Tibial nerve (tissue), 4 donors: ENCODE measurements around the gene AKT1. TPM values are rescaled to one million over a fixed set of nuclear protein-coding genes. Genes with fewer than 3 reads are reported as not detected.
A peak's percentile ranks its signal among the peaks of the same experiment; 100 is the strongest.
"Not testable (repeated sequence)": the region's sequence is repeated elsewhere in the genome, so short reads cannot be mapped to it uniquely, and the experiment has no call there.

ENCODE experiments used
- DNase-seq, 2 donors: peaks; one replicate each; pipeline ENCODE4 v3.0.0-alpha.2; 2019; ENCODE audit warnings: low spot score in 2 of 2
- H3K27ac ChIP-seq, 4 donors: fragments of 200-600 bp; sonication (generic) in 3 of 4; one replicate each; pipeline ENCODE4 v1.5.1; 2017 to 2019; ENCODE audit warnings: mild to moderate bottlenecking in 1 of 4
- H3K27me3 ChIP-seq, 2 donors: fragments of 200-600 bp; sonication (generic) in 1 of 2; one replicate each; pipeline versions ENCODE4 v1.5.1 to v1.6.0; 2017 to 2019
- H3K36me3 ChIP-seq, 3 donors: fragments of 200-600 bp; sonication (generic); one replicate each; pipeline ENCODE4 v1.5.1; 2018 to 2019
- H3K4me1 ChIP-seq, 4 donors: fragments of 200-600 bp; sonication (generic) in 3 of 4; one replicate each; pipeline ENCODE4 v1.5.1; 2017 to 2019
- H3K4me3 ChIP-seq, 4 donors: fragments of 200-600 bp; sonication (generic) in 3 of 4; one replicate each; pipeline ENCODE4 v1.5.1; 2017 to 2019; ENCODE audit warnings: mild to moderate bottlenecking in 1 of 4, moderate library complexity in 1 of 4
- H3K9me3 ChIP-seq, 4 donors: fragments of 200-600 bp; sonication (generic) in 3 of 4; one replicate each; pipeline ENCODE4 v1.5.1; 2017 to 2019
- CTCF ChIP-seq, 5 experiments: fragments of 200-600 bp in 3 of 5; fragments of 450-650 bp in 2 of 5; sonication (generic) in 3 of 5; IDR thresholded peaks; one replicate each; pipeline ENCODE4 v1.5.1; 2016 to 2019; ENCODE audit warnings: antibody characterized with exemption in 5 of 5, mild to moderate bottlenecking in 3 of 5, moderate library complexity in 2 of 5
- EP300 ChIP-seq, 2 donors: sonication (generic); formaldehyde crosslinking; IDR thresholded peaks; one replicate each; pipeline ENCODE4 v1.6.1; 2017; ENCODE audit warnings: antibody characterized with exemption in 2 of 2, mild to moderate bottlenecking in 1 of 2
- POLR2A ChIP-seq, 2 donors: fragments of 450-650 bp; IDR thresholded peaks; one replicate each; pipeline ENCODE4 v1.6.1; 2017; ENCODE audit warnings: antibody characterized with exemption in 2 of 2, mild to moderate bottlenecking in 2 of 2, moderate library complexity in 2 of 2
- WGBS, 2 donors: methylation state at CpG; one replicate each; pipeline ENCODE4 v1.1.5; 2018; 5-methylcytosine and 5-hydroxymethylcytosine counted together
- total RNA-seq, 4 donors: library from RNA; depleted of rRNA; stranded (reverse); fragments of >200 nt; gene quantifications; one replicate each; pipeline ENCODE4 v1.1.0, GENCODE V29; 2016

The AKT1 gene
- total RNA-seq, 4 donors from 2014 or later: 130 to 199 (median 144) TPM

DNA sequence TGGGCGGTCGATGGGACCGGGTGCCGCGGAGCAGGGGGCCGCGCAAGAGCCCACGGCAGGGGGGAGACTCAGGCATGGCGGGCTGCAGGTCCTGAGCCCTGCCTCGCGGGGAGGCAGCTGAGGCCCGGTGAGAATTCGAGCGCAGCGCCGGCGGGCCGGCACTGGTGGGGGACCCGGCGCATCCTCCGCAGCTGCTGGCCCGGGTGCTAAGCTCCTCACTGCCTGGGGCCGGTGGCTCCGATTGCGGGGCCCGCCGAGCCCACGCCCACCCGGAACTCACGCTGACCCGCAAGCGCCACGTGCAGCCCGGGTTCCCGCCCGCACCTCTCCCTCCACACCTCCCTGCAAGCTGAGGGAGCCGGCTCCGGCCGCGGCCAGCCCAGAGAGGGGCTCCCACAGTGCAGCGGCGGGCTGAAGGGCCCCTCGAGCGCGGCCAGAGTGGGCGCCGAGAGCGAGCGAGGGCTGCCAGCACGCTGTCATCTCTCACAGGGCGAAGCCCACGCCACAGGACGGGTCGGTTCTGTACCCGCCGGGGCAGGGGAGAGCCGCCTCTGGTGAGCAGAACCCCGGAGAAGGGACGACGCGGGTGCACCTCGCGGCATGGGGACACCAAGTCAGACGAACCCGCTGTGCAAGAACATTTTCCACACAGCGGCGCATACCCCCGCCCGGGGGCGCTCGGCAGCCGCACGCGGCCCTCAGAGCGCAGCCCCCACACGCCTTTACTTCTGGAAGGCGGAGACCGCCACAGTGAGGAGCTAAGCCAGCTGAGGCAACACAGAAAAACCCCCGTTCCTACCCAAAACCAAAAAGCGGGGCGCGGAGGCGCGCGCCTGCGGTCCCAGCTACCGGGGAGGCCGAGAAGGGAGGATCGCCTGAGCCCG, 43.8 kb downstream of the AKT1 start:
- H3K27ac ChIP-seq: peak overlapping the region; percentile 86 to 94 (median 92)
- TF ChIP-seq EP300 (IDR thresholded peaks at IDR 0.05) (no peak), POLR2A (IDR thresholded peaks at IDR 0.05) (no peak)

DNA sequence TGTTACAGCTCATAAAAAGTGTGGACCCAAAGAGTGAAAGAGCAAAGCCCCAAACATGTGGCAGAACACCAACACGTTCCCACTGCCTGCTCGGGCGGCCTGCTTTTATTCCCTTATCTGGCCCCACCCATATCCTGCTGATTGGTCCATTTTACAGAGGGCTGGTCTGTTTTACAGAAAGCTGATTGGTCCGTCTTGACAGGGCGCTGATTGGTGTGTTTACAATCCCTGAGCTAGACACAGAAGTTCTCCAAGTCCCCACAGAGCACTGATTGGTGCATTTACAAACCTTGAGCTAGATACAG, 44.8 kb downstream of the AKT1 start:
- WGBS, 2 donors: 86 to 91% methylated on average over 4 to 5 of the region's 5 CpGs
- H3K4me3 ChIP-seq, H3K27ac ChIP-seq, H3K27me3 ChIP-seq, H3K9me3 ChIP-seq, DNase-seq, H3K36me3 ChIP-seq: not testable (repeated sequence)
- H3K4me1 ChIP-seq: peaks cover 0 to 73% (median 36%) of the 10 kb centered on the region in 4 donors

More for the DNA sequence above, 43.8 kb downstream of the AKT1 start:
- WGBS, 2 donors: 78 to 86% methylated on average over 72 to 86 of the region's 90 CpGs
- H3K9me3 ChIP-seq: no peaks in the 10 kb centered on the region
- peaks cover 0 to 18% (median 0%) of the 10 kb centered on the region in 3 donors for H3K36me3 ChIP-seq
- H3K27me3 ChIP-seq: no peaks in the 10 kb centered on the region
- peak overlapping the region; percentile 87 to 100 (median 92) for H3K4me3 ChIP-seq
- DNase-seq: no peak
- H3K4me1 ChIP-seq: peaks cover 0 to 67% (median 28%) of the 10 kb centered on the region in 4 donors

GRCh38 chr14:104750056-104750752, 45.3 kb downstream of the AKT1 start:
- H3K27me3 ChIP-seq: no peaks in the 10 kb centered on the region
- H3K4me1 ChIP-seq: peaks cover 0 to 72% (median 41%) of the 10 kb centered on the region in 4 donors
- H3K27ac ChIP-seq: peak overlapping the region in 1 of 4 donors; percentile 25
- H3K9me3 ChIP-seq: no peaks in the 10 kb centered on the region
- TF ChIP-seq EP300 (IDR thresholded peaks at IDR 0.05): no peak
- TF ChIP-seq POLR2A (IDR thresholded peaks at IDR 0.05): no peak
- TF ChIP-seq CTCF (IDR thresholded peaks at IDR 0.05): no peak
- DNase-seq: no peak
- peaks cover 0 to 2% (median 0%) of the 10 kb centered on the region in 3 donors for H3K36me3 ChIP-seq
- WGBS, 2 donors: 72 to 81% methylated on average over 12 of the region's 12 CpGs
- no peak overlapping the region for H3K4me3 ChIP-seq

DNA sequence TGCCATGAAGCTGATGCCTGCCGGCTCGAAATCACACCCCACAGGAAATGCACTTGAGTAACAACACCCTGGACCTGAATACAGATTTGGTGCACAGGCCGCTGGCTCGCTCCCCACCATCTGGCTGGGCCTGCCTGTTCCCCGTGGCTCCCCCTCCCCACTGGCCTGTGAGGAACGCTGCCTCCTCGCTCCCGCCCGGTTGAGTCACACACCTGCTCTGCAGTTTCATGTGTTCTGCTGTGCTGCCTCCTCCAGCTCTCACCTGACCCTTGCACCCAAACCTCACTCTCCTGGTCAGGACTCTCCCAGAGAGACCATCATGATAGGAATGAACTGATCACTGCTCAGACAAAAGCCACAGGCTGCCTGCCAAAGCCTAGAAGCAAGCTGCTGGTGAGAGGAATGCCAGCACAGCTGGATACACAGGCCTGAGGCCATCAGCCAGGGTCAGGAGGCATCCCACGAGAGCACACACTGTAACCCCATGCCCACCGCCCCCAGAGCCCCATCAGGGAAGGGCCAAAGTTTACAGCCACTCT, 46.4 kb downstream of the AKT1 start:
- Histone ChIP-seq H3K4me3 (no peak overlapping the region), H3K27ac (peak overlapping the region in 2 of 4 donors; percentile 25 to 32), H3K27me3 (no peaks in the 10 kb centered on the region), H3K4me1 (peaks cover 0 to 62% (median 35%) of the 10 kb centered on the region in 4 donors), H3K36me3 (no peaks in the 10 kb centered on the region), H3K9me3 (no peaks in the 10 kb centered on the region)
- peak; percentile 44 to 52 for DNase-seq
- TF ChIP-seq POLR2A (IDR thresholded peaks at IDR 0.05) (no peak), EP300 (IDR thresholded peaks at IDR 0.05) (peak in 1 of 2 donors; percentile 38), CTCF (IDR thresholded peaks at IDR 0.05) (no peak)
- WGBS, 2 donors: 53 to 57% methylated on average over 9 to 11 of the region's 11 CpGs

- Histone ChIP-seq H3K27ac (peak overlapping the region; percentile 14 to 88 (median 74)), H3K4me3 (no peak overlapping the region), H3K9me3 (no peaks in the 10 kb centered on the region), H3K4me1 (peaks cover 0 to 55% (median 28%) of the 10 kb centered on the region in 4 donors), H3K36me3 (peaks cover 0 to 9% (median 0%) of the 10 kb centered on the region in 3 donors), H3K27me3 (no peaks in the 10 kb centered on the region)
- no peak for DNase-seq
- no peak for TF ChIP-seq CTCF (IDR thresholded peaks at IDR 0.05)
- no peak for TF ChIP-seq EP300 (IDR thresholded peaks at IDR 0.05)
- no peak for TF ChIP-seq POLR2A (IDR thresholded peaks at IDR 0.05)
- 66 to 71% methylated on average over 8 to 9 of the region's 9 CpGs for WGBS, 2 donors
Observed at GRCh38 chr14:104747876-104748275, 47.7 kb downstream of the AKT1 start.
